Lung (tissue), 12 donors: ENCODE measurements around the gene RAB44. TPM values are rescaled to one million over a fixed set of nuclear protein-coding genes. Genes with fewer than 3 reads are reported as not detected.

Experiments
- ATAC-seq: fragments of 200-7000 bp; cut with Tn5 transposase; one replicate; pipeline ENCODE4 v1.9.1; 2020; ENCODE audit warnings: moderate number of reproducible peaks; ENCODE audit not compliant: insufficient read depth, low FRiP score
- DNase-seq, 3 donors: peaks; one replicate each; pipeline ENCODE4 v3.0.0-alpha.2; 2013 to 2017
- H3K27ac ChIP-seq, 2 donors: one replicate each; pipeline ENCODE4 v1.5.1; 2013; ENCODE audit warnings: mild to moderate bottlenecking in 2 of 2, moderate library complexity in 2 of 2, control low read depth in 1 of 2, inconsistent platforms in 1 of 2, low read depth in 1 of 2, low read length in 1 of 2
- H3K27me3 ChIP-seq, 3 donors: one replicate each; pipeline ENCODE4 v1.5.1; 2013; ENCODE audit warnings: low read length in 2 of 3; ENCODE audit not compliant: control insufficient read depth in 3 of 3, insufficient read depth in 3 of 3
- H3K36me3 ChIP-seq, 4 donors: one replicate each; pipeline ENCODE4 v1.5.1; 2013; ENCODE audit warnings: low read length in 4 of 4, mild to moderate bottlenecking in 1 of 4, moderate library complexity in 1 of 4; ENCODE audit not compliant: control insufficient read depth in 4 of 4, insufficient read depth in 4 of 4
- H3K4me1 ChIP-seq, 5 donors: one replicate each; pipeline ENCODE4 v1.5.1; 2013; ENCODE audit warnings: low read length in 5 of 5, mild to moderate bottlenecking in 2 of 5, moderate library complexity in 1 of 5; ENCODE audit not compliant: control insufficient read depth in 5 of 5, insufficient read depth in 5 of 5
- H3K4me3 ChIP-seq: one replicate; pipeline ENCODE4 v1.5.1; 2013; ENCODE audit warnings: mild to moderate bottlenecking, control low read depth, moderate library complexity
- H3K9ac ChIP-seq, 2 donors: one replicate each; pipeline ENCODE4 v1.5.1; 2013; ENCODE audit warnings: low read length in 2 of 2, control low read depth in 1 of 2; ENCODE audit not compliant: insufficient read depth in 1 of 2
- H3K9me3 ChIP-seq, 4 donors: one replicate each; pipeline ENCODE4 v1.5.1; 2013; ENCODE audit warnings: low read length in 3 of 4, mild to moderate bottlenecking in 1 of 4, moderate library complexity in 1 of 4; ENCODE audit not compliant: control insufficient read depth in 4 of 4, insufficient read depth in 3 of 4
- WGBS, 2 donors: extraction: QIAGEN DNeasy Blood & Tissue Kit; methylation state at CpG; one replicate each; pipeline ENCODE4 v1.1.7; 2013; 5-methylcytosine and 5-hydroxymethylcytosine counted together
- polyA plus RNA-seq, 2 donors: library from polyadenylated mRNA; stranded (reverse); fragments of 200-250 nt; gene quantifications; one replicate each; pipeline ENCODE4 v1.2.1, GENCODE V29; 2013
- total RNA-seq, 2 donors: library from RNA; depleted of rRNA in 1 of 2; stranded (reverse); fragments of >200 nt in 1 of 2; gene quantifications; one replicate each; pipeline ENCODE4 v1.2.1, GENCODE V29; 2014 to 2021
- TF ChIP-seq, protein P1 (sequence below): IDR thresholded peaks from 2 replicates; pipeline ENCODE4 v1.5.1; 2012; ENCODE audit warnings: mild to moderate bottlenecking; ENCODE audit errors: control extremely low read depth, extremely low read depth
- donor health status: control.
- donor health status: control.
- donor health status: Bipolar disorder and iron deficiency.
- donor health status: healthy.
- donor health status: DM: yes; HTN: yes; CAD: no.

Gene RAB44
- total and polyA plus RNA-seq, 4 donors: 0.26 to 1.5 (median 0.91) TPM

DNA sequence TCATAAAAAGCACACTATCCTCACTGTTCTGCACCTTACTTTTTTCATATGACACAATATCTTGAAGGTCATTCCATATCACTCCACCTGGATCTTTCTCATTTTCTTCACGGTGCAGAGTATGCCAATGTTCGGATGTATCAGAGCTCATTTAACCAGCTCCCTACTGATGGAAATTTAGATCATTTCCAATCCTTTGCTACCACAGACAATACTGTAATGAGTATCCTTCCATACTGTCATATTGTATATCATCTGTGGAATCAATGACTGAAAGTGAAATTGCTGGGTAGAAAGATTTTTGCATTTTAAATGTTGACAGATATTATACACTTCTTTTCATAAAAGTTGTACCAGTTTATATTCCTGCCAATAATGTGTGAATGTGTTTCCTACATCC, 2.2 kb upstream of the RAB44 start:
- no peak for DNase-seq
- Histone ChIP-seq H3K4me1 (peaks cover 0 to 5% (median 0%) of the 10 kb centered on the region in 5 donors), H3K4me3 (no peak overlapping the region), H3K36me3 (no peaks in the 10 kb centered on the region), H3K9ac (no peak overlapping the region), H3K27ac (no peak overlapping the region), H3K27me3 (no peaks in the 10 kb centered on the region), H3K9me3 (no peaks in the 10 kb centered on the region)
- TF ChIP-seq, protein P1, sequence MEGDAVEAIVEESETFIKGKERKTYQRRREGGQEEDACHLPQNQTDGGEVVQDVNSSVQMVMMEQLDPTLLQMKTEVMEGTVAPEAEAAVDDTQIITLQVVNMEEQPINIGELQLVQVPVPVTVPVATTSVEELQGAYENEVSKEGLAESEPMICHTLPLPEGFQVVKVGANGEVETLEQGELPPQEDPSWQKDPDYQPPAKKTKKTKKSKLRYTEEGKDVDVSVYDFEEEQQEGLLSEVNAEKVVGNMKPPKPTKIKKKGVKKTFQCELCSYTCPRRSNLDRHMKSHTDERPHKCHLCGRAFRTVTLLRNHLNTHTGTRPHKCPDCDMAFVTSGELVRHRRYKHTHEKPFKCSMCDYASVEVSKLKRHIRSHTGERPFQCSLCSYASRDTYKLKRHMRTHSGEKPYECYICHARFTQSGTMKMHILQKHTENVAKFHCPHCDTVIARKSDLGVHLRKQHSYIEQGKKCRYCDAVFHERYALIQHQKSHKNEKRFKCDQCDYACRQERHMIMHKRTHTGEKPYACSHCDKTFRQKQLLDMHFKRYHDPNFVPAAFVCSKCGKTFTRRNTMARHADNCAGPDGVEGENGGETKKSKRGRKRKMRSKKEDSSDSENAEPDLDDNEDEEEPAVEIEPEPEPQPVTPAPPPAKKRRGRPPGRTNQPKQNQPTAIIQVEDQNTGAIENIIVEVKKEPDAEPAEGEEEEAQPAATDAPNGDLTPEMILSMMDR: no peak
- 82 to 90% methylated on average over 2 of the region's 2 CpGs for WGBS, 2 donors
- ATAC-seq: no peak

DNA sequence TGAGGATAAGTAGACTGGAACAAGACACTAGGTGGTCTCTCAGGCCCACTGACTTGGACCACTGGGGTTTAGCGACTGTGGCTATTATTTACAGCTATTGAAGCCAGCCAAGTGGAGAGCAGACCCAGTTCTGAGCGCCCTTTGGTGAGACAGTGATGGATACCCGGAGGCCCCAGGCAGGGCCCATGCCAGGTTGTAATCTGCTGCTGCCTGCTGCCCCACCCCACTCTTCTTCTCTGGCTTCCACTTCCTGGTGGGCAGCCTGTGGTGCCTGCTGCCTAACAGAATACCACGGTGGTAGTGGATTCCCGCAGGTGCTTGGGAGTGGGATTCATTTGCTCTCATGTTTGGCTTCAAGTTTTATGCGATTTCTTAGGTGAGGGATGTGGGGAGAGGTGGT, 570 bp downstream of the RAB44 start:
- no peak overlapping the region for H3K4me3 ChIP-seq
- no peaks in the 10 kb centered on the region for H3K27me3 ChIP-seq
- no peak overlapping the region for H3K9ac ChIP-seq
- WGBS, 2 donors: 59 to 81% methylated on average over 6 of the region's 6 CpGs
- ATAC-seq (no peak), DNase-seq (no peak)
- H3K9me3 ChIP-seq: no peaks in the 10 kb centered on the region
- TF ChIP-seq, protein P1: no peak
- H3K36me3 ChIP-seq: no peaks in the 10 kb centered on the region
- no peaks in the 10 kb centered on the region for H3K4me1 ChIP-seq
- H3K27ac ChIP-seq: no peak overlapping the region

DNA sequence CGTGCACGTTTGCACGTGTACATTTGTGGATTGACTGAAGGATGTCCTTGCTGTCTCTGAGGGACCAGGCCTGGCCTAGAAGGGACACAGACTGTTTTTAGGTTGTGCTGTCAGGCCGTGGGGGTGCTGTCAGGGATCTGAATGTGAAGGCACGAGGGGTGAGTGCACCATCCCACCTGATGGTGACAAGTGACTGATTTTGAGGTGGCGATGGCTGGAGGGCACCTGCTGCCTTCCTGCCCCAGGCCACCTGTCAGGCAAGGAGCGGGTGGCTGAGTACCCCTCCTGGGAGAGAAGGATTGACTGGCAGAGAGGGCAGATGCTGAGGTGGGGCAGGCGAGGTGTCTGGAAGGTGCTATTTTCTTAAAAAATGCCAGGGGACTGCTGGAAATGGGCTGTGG, 1.2 kb downstream of the RAB44 start:
- Histone ChIP-seq H3K27ac (no peak overlapping the region), H3K4me3 (no peak overlapping the region), H3K36me3 (no peaks in the 10 kb centered on the region), H3K4me1 (no peaks in the 10 kb centered on the region), H3K27me3 (no peaks in the 10 kb centered on the region), H3K9me3 (no peaks in the 10 kb centered on the region), H3K9ac (no peak overlapping the region)
- DNase-seq (no peak), ATAC-seq (no peak)
- WGBS, 2 donors: 60 to 86% methylated on average over 8 of the region's 8 CpGs
- TF ChIP-seq, protein P1: no peak

DNA sequence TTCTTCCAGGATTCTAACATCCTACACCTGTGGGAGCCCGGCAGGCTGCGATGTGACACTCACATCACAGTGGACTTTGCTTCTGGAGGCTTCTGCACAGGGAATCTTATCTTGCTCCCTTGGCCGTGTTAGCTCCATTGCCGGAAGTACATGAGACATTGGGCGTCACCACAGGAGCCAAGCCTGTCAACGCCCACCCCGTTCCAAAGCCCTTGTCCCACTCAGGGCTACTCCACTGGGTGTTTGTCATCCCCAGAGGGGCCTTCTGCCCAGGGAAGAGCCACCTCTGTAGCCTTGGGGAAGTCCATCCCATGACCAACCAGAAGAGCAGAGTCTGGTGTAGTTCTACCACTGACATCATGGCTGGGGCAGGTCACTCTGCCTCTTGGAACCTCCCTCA, 1.7 kb downstream of the RAB44 start:
- H3K27me3 ChIP-seq: no peaks in the 10 kb centered on the region
- no peak overlapping the region for H3K9ac ChIP-seq
- DNase-seq (no peak), ATAC-seq (no peak)
- TF ChIP-seq, protein P1: no peak
- no peaks in the 10 kb centered on the region for H3K4me1 ChIP-seq
- H3K36me3 ChIP-seq: no peaks in the 10 kb centered on the region
- WGBS, 2 donors: 61 to 83% methylated on average over 7 of the region's 7 CpGs
- no peaks in the 10 kb centered on the region for H3K9me3 ChIP-seq
- no peak overlapping the region for H3K4me3 ChIP-seq
- H3K27ac ChIP-seq: no peak overlapping the region
